Measurements from ENCODE around the gene CALU. TPM values are rescaled to one million over a fixed set of nuclear protein-coding genes. Genes with fewer than 3 reads are reported as not detected.
A peak's percentile ranks its signal among the peaks of the same experiment; 100 is the strongest.

CALU gene
- total RNA-seq, 1 experiment from 2014 or later = 594 TPM

- no peak for DNase-seq (ENCODE audit: low read depth)
Observed at GRCh38 chr7:128785738-128786137, 46.6 kb downstream of the CALU start.

- DNase-seq (ENCODE audit: low read depth) = no peak
Observed at GRCh38 chr7:128788446-128789412, 49.6 kb downstream of the CALU start.

- no peak for DNase-seq (ENCODE audit: low read depth)
Observed at GRCh38 chr7:128790315-128791041, 51.3 kb downstream of the CALU start.

- DNase-seq (ENCODE audit: low read depth) = peak; percentile 90
Observed at GRCh38 chr7:128791121-128791971, 52.2 kb downstream of the CALU start, which contains the start of gene CCDC136. Gene CCDC136 (plus strand): TSS chr7:128791968. CDS start chr7:128792412, 444 bp downstream.

GRCh38 chr7:128791972-128792327 is 52.8 kb downstream of the CALU start:
- peak; percentile 63 for DNase-seq (ENCODE audit: low read depth)

- peak; percentile 58 for DNase-seq (ENCODE audit: low read depth)
Observed at GRCh38 chr7:128792471-128793180, 53.5 kb downstream of the CALU start.

- DNase-seq (ENCODE audit: low read depth) = no peak
Observed at GRCh38 chr7:128793181-128793547, 54.0 kb downstream of the CALU start.

GRCh38 chr7:128794020-128794419 is 54.9 kb downstream of the CALU start:
- no peak for DNase-seq (ENCODE audit: low read depth)

GRCh38 chr7:128794436-128794835 is 55.3 kb downstream of the CALU start:
- DNase-seq (ENCODE audit: low read depth) = no peak

GRCh38 chr7:128795129-128795528 is 56.0 kb downstream of the CALU start:
- DNase-seq (ENCODE audit: low read depth) = no peak

- DNase-seq (ENCODE audit: low read depth) = peak; percentile 33
Observed at GRCh38 chr7:128796327-128796726, 57.2 kb downstream of the CALU start.

- no peak for DNase-seq (ENCODE audit: low read depth)
Observed at GRCh38 chr7:128799451-128799850, 60.3 kb downstream of the CALU start.

GRCh38 chr7:128800567-128800966 is 61.4 kb downstream of the CALU start:
- no peak for DNase-seq (ENCODE audit: low read depth)

- DNase-seq (ENCODE audit: low read depth) = no peak
Observed at GRCh38 chr7:128801003-128801402, 61.8 kb downstream of the CALU start.

- DNase-seq (ENCODE audit: low read depth) = no peak
Observed at GRCh38 chr7:128801667-128802418, 62.7 kb downstream of the CALU start.

GRCh38 chr7:128804484-128804883 is 65.3 kb downstream of the CALU start:
- DNase-seq (ENCODE audit: low read depth) = no peak

GRCh38 chr7:128805225-128805624 is 66.1 kb downstream of the CALU start:
- DNase-seq (ENCODE audit: low read depth) = no peak

GRCh38 chr7:128807191-128807590 is 68.0 kb downstream of the CALU start:
- DNase-seq (ENCODE audit: low read depth) = no peak

GRCh38 chr7:128809363-128809762 is 70.2 kb downstream of the CALU start:
- no peak for DNase-seq (ENCODE audit: low read depth)

- DNase-seq (ENCODE audit: low read depth) = no peak
Observed at GRCh38 chr7:128810473-128810872, 71.3 kb downstream of the CALU start.
